ENCODE results near the gene KRT36.

Gene KRT36

GRCh38 chr17:41505809-41506767 lies 16.4 kb upstream of the KRT36 start:
- in situ Hi-C loops (cut with MboI; ENCODE audit: low pct_unique_long_range_greater_than_20kb, low sequenced_read_pairs) = loop anchor here (25.0 kb wide), 1 partner anchor 594 kb away; no protein-coding TSS in a partner anchor
- DNase-seq = peak; percentile 24

- in situ Hi-C loops (cut with MboI; ENCODE audit: low pct_unique_long_range_greater_than_20kb, low sequenced_read_pairs) = loop anchor here (25.0 kb wide), 1 partner anchor 593 kb away; no protein-coding TSS in a partner anchor
- no peak for DNase-seq
These were observed 15.5 kb upstream of the KRT36 start, which contains the start of gene KRT13 for GRCh38 chr17:41505007-41505808. Gene KRT13, minus strand, starts transcription at chr17:41505612. Its CDS starts 62 bp downstream, at chr17:41505550.

- no peak for DNase-seq
- in situ Hi-C loops (cut with MboI; ENCODE audit: low pct_unique_long_range_greater_than_20kb, low sequenced_read_pairs) = loop anchor here (25.0 kb wide), 1 partner anchor 592 kb away; no protein-coding TSS in a partner anchor
These were observed 14.7 kb upstream of the KRT36 start for GRCh38 chr17:41504246-41504977.

- in situ Hi-C loops (cut with MboI; ENCODE audit: low pct_unique_long_range_greater_than_20kb, low sequenced_read_pairs) = loop anchor here (25.0 kb wide), 1 partner anchor 591 kb away; no protein-coding TSS in a partner anchor
- no peak for DNase-seq
These were observed 13.5 kb upstream of the KRT36 start for GRCh38 chr17:41503202-41503601.

- DNase-seq = no peak
- in situ Hi-C loops (cut with MboI; ENCODE audit: low pct_unique_long_range_greater_than_20kb, low sequenced_read_pairs) = loop anchor here (25.0 kb wide), 1 partner anchor 588 kb away; no protein-coding TSS in a partner anchor
These were observed 10.6 kb upstream of the KRT36 start for GRCh38 chr17:41500131-41500911.

GRCh38 chr17:41499714-41500113 lies 10.0 kb upstream of the KRT36 start:
- DNase-seq = no peak
- in situ Hi-C loops (cut with MboI; ENCODE audit: low pct_unique_long_range_greater_than_20kb, low sequenced_read_pairs) = loop anchor here (25.0 kb wide), 1 partner anchor 587 kb away; no protein-coding TSS in a partner anchor

- peak; percentile 22 for DNase-seq
- in situ Hi-C loops (cut with MboI; ENCODE audit: low pct_unique_long_range_greater_than_20kb, low sequenced_read_pairs) = no loop called here
These were observed 8.6 kb upstream of the KRT36 start for GRCh38 chr17:41498276-41498675.

- DNase-seq = peak; percentile 88
- in situ Hi-C loops (cut with MboI; ENCODE audit: low pct_unique_long_range_greater_than_20kb, low sequenced_read_pairs) = no loop called here
These were observed 7.2 kb upstream of the KRT36 start for GRCh38 chr17:41496803-41497484.

- in situ Hi-C loops (cut with MboI; ENCODE audit: low pct_unique_long_range_greater_than_20kb, low sequenced_read_pairs) = no loop called here
- no peak for DNase-seq
These were observed 4.8 kb upstream of the KRT36 start for GRCh38 chr17:41494524-41494923.

GRCh38 chr17:41492771-41493170 lies 3.1 kb upstream of the KRT36 start:
- in situ Hi-C loops (cut with MboI; ENCODE audit: low pct_unique_long_range_greater_than_20kb, low sequenced_read_pairs) = no loop called here
- no peak for DNase-seq

- DNase-seq = no peak
- in situ Hi-C loops (cut with MboI; ENCODE audit: low pct_unique_long_range_greater_than_20kb, low sequenced_read_pairs) = no loop called here
These were observed 2.6 kb upstream of the KRT36 start for GRCh38 chr17:41492351-41492750.

- DNase-seq = no peak
- in situ Hi-C loops (cut with MboI; ENCODE audit: low pct_unique_long_range_greater_than_20kb, low sequenced_read_pairs) = no loop called here
These were observed 1.8 kb upstream of the KRT36 start for GRCh38 chr17:41491476-41491875.

- DNase-seq = no peak
- in situ Hi-C loops (cut with MboI; ENCODE audit: low pct_unique_long_range_greater_than_20kb, low sequenced_read_pairs) = no loop called here
These were observed 585 bp upstream of the KRT36 start for GRCh38 chr17:41490000-41490990.

- DNase-seq = peak; percentile 28
- in situ Hi-C loops (cut with MboI; ENCODE audit: low pct_unique_long_range_greater_than_20kb, low sequenced_read_pairs) = no loop called here
These were observed 2.7 kb downstream of the KRT36 start for GRCh38 chr17:41486809-41487530.

GRCh38 chr17:41486316-41486715 lies 3.4 kb downstream of the KRT36 start:
- no peak for DNase-seq
- in situ Hi-C loops (cut with MboI; ENCODE audit: low pct_unique_long_range_greater_than_20kb, low sequenced_read_pairs) = no loop called here
